ENCODE data around the gene FUT8. TPM values are rescaled to one million over a fixed set of nuclear protein-coding genes. Genes with fewer than 3 reads are reported as not detected.

Gene FUT8
- total and polyA plus RNA-seq, 4 donors = 1.1 to 14.1 (median 4.0) TPM

GRCh38 chr14:65774041-65774440 lies 361.5 kb downstream of the FUT8 start:
- Histone ChIP-seq H3K27me3 (ENCODE audit: control insufficient read depth in 4 of 4, insufficient read depth in 4 of 4, low read length in 3 of 4) (no peaks in the 10 kb centered on the region), H3K36me3 (ENCODE audit: control insufficient read depth in 4 of 4, insufficient read depth in 3 of 4, low read depth in 1 of 4, low read length in 3 of 4) (no peaks in the 10 kb centered on the region), H3K9ac (ENCODE audit: low read depth in 1 of 2, low read length in 2 of 2) (no peak overlapping the region), H3K4me3 (ENCODE audit: low read depth in 1 of 3, low read length in 3 of 3) (no peak overlapping the region), H3K4me1 (ENCODE audit: control insufficient read depth in 4 of 4, insufficient read depth in 4 of 4, low read length in 3 of 4) (peaks cover 0 to 2% (median 0%) of the 10 kb centered on the region in 4 donors), H3K27ac (ENCODE audit: low read depth in 1 of 2, low read length in 2 of 2) (no peak overlapping the region), H3K9me3 (ENCODE audit: control insufficient read depth in 4 of 4, low read length in 3 of 4) (peaks cover 0 to 2% (median 0%) of the 10 kb centered on the region in 4 donors)
- 79% methylated on average over 1 of the region's 1 CpG for WGBS
- TF ChIP-seq CTCF (IDR thresholded peaks at IDR 0.05; ENCODE audit: low read depth, low read length, missing input control) (no peak), HNF4A (conservative IDR thresholded peaks at IDR 0.05) (no peak), EGR1 (IDR thresholded peaks at IDR 0.05; ENCODE audit: low read depth in 2 of 2) (no peak), TAF1 (conservative IDR thresholded peaks at IDR 0.05) (no peak), FOXA2 (IDR thresholded peaks at IDR 0.05) (no peak), NR2F2 (IDR thresholded peaks at IDR 0.05) (no peak), RAD21 (IDR thresholded peaks at IDR 0.05) (no peak), REST (IDR thresholded peaks at IDR 0.05) (no peak)
- no peak for DNase-seq (ENCODE audit: low spot score)

- Histone ChIP-seq H3K27me3 (ENCODE audit: control insufficient read depth in 4 of 4, insufficient read depth in 4 of 4, low read length in 3 of 4) (no peaks in the 10 kb centered on the region), H3K9me3 (ENCODE audit: control insufficient read depth in 4 of 4, low read length in 3 of 4) (no peaks in the 10 kb centered on the region), H3K36me3 (ENCODE audit: control insufficient read depth in 4 of 4, insufficient read depth in 3 of 4, low read depth in 1 of 4, low read length in 3 of 4) (no peaks in the 10 kb centered on the region), H3K4me1 (ENCODE audit: control insufficient read depth in 4 of 4, insufficient read depth in 4 of 4, low read length in 3 of 4) (peaks cover 0 to 2% (median 0%) of the 10 kb centered on the region in 4 donors), H3K27ac (ENCODE audit: low read depth in 1 of 2, low read length in 2 of 2) (no peak overlapping the region), H3K4me3 (ENCODE audit: low read depth in 1 of 3, low read length in 3 of 3) (no peak overlapping the region), H3K9ac (ENCODE audit: low read depth in 1 of 2, low read length in 2 of 2) (no peak overlapping the region)
- TF ChIP-seq FOXA1 (IDR thresholded peaks at IDR 0.05) = no peak
- TF ChIP-seq GABPA (IDR thresholded peaks at IDR 0.05 in 1 of 2, conservative IDR thresholded peaks at IDR 0.05 in 1 of 2) = no peak
- no peak for TF ChIP-seq JUND (IDR thresholded peaks at IDR 0.05)
- no peak for TF ChIP-seq RXRA (IDR thresholded peaks at IDR 0.05)
- no peak for TF ChIP-seq REST (IDR thresholded peaks at IDR 0.05)
- no peak for TF ChIP-seq TAF1 (conservative IDR thresholded peaks at IDR 0.05)
- TF ChIP-seq CTCF (IDR thresholded peaks at IDR 0.05; ENCODE audit: low read depth, low read length, missing input control) = no peak
- no peak for TF ChIP-seq HNF4A (conservative IDR thresholded peaks at IDR 0.05)
- no peak for TF ChIP-seq ZBTB33 (IDR thresholded peaks at IDR 0.05)
- no peak for TF ChIP-seq MAX (IDR thresholded peaks at IDR 0.05)
- 82% methylated on average over 4 of the region's 4 CpGs for WGBS
- no peak for DNase-seq (ENCODE audit: low spot score)
Observed at GRCh38 chr14:65776193-65776852, 363.8 kb downstream of the FUT8 start.

Data from liver (tissue), 9 donors.